Muscle layer of duodenum (tissue), 2 donors: ENCODE data around the gene RFPL1.
"Not testable (repeated sequence)": the region's sequence is repeated elsewhere in the genome, so short reads cannot be mapped to it uniquely, and the experiment has no call there.

ENCODE experiments used
- H3K27ac ChIP-seq: one replicate; pipeline ENCODE4 v1.7.0; 2013; ENCODE audit warnings: mild to moderate bottlenecking, low read length
- H3K27me3 ChIP-seq: one replicate; pipeline ENCODE4 v1.7.0; 2013; ENCODE audit warnings: low read depth, mild to moderate bottlenecking, control low read depth, low read length
- H3K36me3 ChIP-seq, 2 donors: one replicate each; pipeline ENCODE4 v1.7.0; 2013; ENCODE audit warnings: low read length in 2 of 2, control low read depth in 1 of 2, mild to moderate bottlenecking in 1 of 2; ENCODE audit not compliant: insufficient read depth in 2 of 2, control insufficient read depth in 1 of 2
- H3K4me1 ChIP-seq, 2 donors: one replicate each; pipeline ENCODE4 v1.7.0; 2013; ENCODE audit warnings: low read length in 2 of 2, mild to moderate bottlenecking in 2 of 2, control low read depth in 1 of 2, moderate library complexity in 1 of 2; ENCODE audit not compliant: insufficient read depth in 2 of 2, control insufficient read depth in 1 of 2
- H3K4me3 ChIP-seq, 2 donors: one replicate each; pipeline ENCODE4 v1.7.0; 2013; ENCODE audit warnings: low read length in 2 of 2, low read depth in 1 of 2, mild to moderate bottlenecking in 1 of 2
- H3K9me3 ChIP-seq, 2 donors: one replicate each; pipeline ENCODE4 v1.7.0; 2013; ENCODE audit warnings: low read length in 2 of 2, control low read depth in 1 of 2, mild to moderate bottlenecking in 1 of 2; ENCODE audit not compliant: control insufficient read depth in 1 of 2
- donor health status: healthy.

The RFPL1 gene

DNA sequence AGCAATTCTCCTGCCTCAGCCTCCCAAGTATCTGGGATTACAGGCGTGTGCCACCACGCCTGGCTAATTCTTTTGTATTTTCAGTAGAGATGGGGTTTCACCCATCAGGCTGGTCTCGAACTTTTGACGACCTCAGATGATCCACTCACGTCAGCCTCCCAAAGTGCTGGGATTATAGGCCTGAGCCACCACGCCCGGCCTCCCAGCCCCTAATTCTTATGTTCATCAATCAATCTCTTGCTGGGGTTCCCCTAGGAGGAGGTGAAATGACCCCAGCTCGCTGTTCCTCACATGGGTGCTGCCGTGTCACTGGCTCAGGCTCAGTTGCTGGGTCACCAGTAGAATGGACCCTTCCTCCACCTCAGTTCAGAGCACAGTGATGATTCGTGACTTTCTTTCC is at the start of gene RFPL1:
RFPL1 (plus strand) TSS at position 301 of the 400 bp plus-strand sequence.
- H3K36me3 ChIP-seq, H3K9me3 ChIP-seq, H3K27ac ChIP-seq, H3K4me3 ChIP-seq, H3K4me1 ChIP-seq, H3K27me3 ChIP-seq: not testable (repeated sequence)

DNA sequence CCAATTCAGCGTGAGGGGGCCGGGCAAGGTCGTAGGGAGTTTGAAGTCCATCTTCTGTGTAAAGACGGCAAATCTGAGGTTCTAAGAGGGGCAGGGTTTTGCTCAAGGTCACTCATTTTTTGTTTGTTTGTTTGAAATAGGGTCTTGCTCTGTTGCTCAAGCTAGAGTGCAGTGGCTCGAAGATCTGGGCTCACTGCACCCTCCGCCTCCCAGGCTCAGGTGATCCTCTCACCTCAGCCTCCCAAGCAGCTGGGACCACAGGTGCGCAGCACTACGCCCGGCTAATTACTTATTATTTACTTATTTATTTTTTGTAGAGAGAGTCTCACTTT is 49.7 kb upstream of the RFPL1 start:
- peaks cover 4 to 9% of the 10 kb centered on the region in 2 donors for H3K36me3 ChIP-seq
- H3K9me3 ChIP-seq: no peaks in the 10 kb centered on the region
- H3K4me3 ChIP-seq: peak overlapping the region; percentile 67 to 82
- H3K27me3 ChIP-seq: no peaks in the 10 kb centered on the region
- H3K4me1 ChIP-seq: peaks cover 11% of the 10 kb centered on the region in 2 donors
- peak overlapping the region; percentile 67 for H3K27ac ChIP-seq

DNA sequence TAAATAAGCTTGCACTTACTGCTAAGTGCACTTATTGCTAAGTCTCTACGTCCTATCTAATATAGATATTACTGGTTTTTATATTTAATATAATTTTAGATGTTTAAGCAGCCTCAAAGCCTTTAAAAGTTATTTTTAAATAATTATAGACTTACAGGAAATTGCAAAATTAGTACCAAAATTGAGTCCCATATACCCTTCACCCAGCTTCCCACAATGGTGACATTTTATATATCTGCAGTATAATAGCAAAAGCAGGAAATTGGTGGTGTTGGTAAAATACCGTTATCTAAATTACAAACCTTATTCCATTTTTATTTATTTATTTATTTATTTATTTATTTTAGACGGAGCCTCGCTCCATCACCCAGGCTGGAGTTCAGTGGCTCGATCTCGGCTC is 48.1 kb upstream of the RFPL1 start:
- Histone ChIP-seq H3K27me3 (no peaks in the 10 kb centered on the region), H3K9me3 (no peaks in the 10 kb centered on the region), H3K4me1 (peaks cover 11% of the 10 kb centered on the region in 2 donors), H3K27ac (no peak overlapping the region), H3K4me3 (no peak overlapping the region), H3K36me3 (peaks cover 0 to 5% of the 10 kb centered on the region in 2 donors)

DNA sequence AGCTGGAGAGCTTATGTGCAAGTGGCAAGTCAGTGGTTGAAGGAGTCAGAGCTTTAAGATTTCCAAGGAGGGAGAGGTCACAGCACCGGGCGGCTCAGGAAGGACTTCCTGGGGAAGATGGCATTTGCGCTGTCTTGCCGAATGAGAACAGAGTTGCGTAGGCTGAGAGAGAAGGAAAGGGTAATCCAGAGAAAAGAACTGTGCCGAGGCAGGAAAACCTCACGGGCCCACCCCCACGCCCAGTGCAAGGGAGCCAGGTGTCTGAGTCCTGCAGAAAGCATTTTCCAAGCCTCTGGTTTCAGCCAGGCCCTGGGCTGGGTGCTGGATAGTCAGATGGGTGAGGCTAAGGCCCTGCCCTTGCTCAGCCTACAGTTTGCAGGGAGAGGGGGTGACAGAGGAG is 46.8 kb upstream of the RFPL1 start:
- peaks cover 0 to 4% of the 10 kb centered on the region in 2 donors for H3K36me3 ChIP-seq
- no peak overlapping the region for H3K4me3 ChIP-seq
- H3K4me1 ChIP-seq: peaks cover 5 to 11% of the 10 kb centered on the region in 2 donors
- no peak overlapping the region for H3K27ac ChIP-seq
- no peaks in the 10 kb centered on the region for H3K27me3 ChIP-seq
- no peaks in the 10 kb centered on the region for H3K9me3 ChIP-seq

DNA sequence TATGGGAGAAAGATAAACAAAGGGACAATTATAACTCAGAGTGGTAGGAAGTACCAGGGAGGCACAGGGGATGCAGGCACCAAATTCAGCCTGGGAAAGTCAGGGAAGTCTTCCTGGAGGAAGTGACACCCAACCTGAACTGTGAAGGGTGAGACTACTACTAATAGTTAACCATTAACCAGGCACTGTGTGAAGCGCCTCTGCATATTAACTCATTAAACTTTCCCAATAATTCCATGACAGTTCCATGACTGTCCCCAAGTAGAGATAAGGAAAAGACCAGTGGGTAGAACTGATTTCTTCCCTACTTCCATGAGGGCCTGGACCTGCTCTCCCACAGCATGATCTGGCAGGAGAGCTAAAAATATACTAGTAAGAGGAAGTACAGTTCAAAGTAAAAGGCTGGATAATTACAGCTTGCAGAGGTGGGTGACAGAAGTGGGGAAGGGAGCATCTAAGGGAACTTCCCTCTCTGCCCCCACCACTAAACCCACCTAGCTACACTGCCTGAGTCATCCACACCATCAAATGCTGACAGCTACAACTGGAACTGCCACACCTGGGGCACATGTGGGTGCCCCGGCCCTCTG is 45.3 kb upstream of the RFPL1 start:
- no peaks in the 10 kb centered on the region for H3K9me3 ChIP-seq
- H3K36me3 ChIP-seq: no peaks in the 10 kb centered on the region
- H3K27ac ChIP-seq: no peak overlapping the region
- H3K4me1 ChIP-seq: peaks cover 0 to 4% of the 10 kb centered on the region in 2 donors
- no peak overlapping the region for H3K4me3 ChIP-seq
- no peaks in the 10 kb centered on the region for H3K27me3 ChIP-seq

DNA sequence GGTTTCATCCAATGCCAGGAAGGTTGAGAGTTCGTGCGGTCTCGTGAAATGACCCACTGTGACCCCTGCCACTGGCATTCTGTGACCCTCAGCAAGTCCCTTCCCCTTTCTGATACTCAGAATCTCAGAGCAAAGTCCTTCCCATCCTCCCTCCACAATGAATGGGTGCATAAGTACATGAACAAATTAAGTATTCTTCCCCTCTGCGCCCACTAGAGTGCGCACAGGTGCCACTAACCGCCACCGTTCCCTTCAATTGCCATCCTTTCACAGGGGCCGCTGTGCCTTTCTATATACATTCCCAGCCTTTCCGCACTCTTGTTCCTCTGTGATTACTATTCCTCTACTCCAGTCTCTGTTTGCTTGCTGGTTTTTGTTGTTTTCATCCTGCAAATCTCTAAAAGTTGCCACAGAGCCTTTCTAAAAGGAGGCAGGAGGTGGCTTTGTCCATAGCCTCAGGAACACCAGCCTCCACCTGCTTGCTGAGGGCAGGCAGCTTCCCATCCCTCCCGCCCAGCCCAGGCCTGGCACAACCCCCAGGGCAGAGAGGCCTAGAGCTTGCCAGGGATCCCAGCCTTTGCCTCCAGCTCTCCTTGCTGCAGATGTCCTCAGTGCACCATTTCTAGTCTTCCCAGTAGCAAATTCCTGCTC is 43.3 kb upstream of the RFPL1 start:
- Histone ChIP-seq H3K4me1 (no peaks in the 10 kb centered on the region), H3K4me3 (no peak overlapping the region), H3K36me3 (no peaks in the 10 kb centered on the region), H3K9me3 (no peaks in the 10 kb centered on the region), H3K27me3 (no peaks in the 10 kb centered on the region), H3K27ac (no peak overlapping the region)

DNA sequence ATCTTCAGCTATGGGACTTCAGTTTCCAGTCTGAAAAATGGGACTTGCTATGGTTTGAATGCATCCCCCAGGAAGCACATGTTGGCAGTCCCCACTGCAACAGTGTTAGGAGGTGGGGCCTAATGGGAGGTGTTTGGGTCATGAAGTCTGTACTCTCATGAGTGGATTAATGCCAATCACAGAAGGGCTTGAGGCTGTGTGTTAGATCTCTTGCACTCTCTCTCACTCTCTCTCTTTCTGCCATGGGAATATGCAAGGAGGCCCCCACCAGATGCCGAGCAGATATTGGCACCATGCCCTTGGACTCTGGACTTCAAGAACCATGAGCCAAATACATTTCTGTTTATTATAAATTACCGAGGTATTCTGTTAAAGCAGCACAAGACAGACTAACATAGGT is 42.3 kb upstream of the RFPL1 start:
- H3K27ac ChIP-seq: no peak overlapping the region
- H3K36me3 ChIP-seq: no peaks in the 10 kb centered on the region
- H3K4me3 ChIP-seq: no peak overlapping the region
- H3K27me3 ChIP-seq: no peaks in the 10 kb centered on the region
- H3K9me3 ChIP-seq: no peaks in the 10 kb centered on the region
- H3K4me1 ChIP-seq: no peaks in the 10 kb centered on the region

DNA sequence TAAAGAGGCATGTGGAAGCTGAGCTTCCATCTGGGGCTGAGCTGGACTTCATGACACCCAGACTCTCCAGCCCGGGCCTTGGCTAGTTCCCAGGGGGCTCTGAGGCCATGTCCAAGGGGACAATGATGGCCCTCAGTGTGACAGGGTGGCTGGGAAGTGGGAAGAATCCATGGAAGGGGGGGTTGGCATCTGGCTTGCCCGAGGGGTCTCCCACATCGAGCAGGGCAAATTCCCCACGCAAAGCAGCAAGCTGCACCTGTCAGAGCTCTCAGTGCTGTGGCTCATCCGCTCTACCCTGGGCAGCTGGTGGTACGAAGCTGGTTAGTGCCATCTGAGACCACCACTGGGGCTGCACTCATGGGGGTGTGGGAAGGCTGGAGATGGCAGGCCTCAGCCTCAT is 40.6 kb upstream of the RFPL1 start:
- no peaks in the 10 kb centered on the region for H3K27me3 ChIP-seq
- H3K36me3 ChIP-seq: no peaks in the 10 kb centered on the region
- no peak overlapping the region for H3K4me3 ChIP-seq
- no peak overlapping the region for H3K27ac ChIP-seq
- no peaks in the 10 kb centered on the region for H3K4me1 ChIP-seq
- H3K9me3 ChIP-seq: no peaks in the 10 kb centered on the region

DNA sequence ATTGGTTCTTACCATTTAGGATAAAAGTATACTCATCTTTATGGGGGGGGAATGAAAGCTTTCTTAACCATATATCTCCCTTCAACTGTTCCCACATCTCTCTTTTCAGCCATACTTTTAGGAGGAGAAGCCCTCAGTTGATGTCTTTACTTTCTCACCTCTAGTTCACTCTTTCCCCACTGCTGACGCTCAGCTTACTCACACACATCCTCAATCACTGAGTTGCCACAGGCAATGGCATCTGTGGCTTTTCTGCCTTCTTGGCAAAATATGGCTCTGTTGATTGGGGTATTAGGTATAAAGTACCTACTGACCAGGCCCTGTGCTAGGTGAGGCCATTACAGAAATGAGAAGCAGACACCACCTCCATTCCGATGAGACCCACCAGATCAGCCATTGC is 37.8 kb upstream of the RFPL1 start:
- H3K4me3 ChIP-seq: no peak overlapping the region
- no peaks in the 10 kb centered on the region for H3K9me3 ChIP-seq
- no peaks in the 10 kb centered on the region for H3K36me3 ChIP-seq
- no peaks in the 10 kb centered on the region for H3K27me3 ChIP-seq
- H3K27ac ChIP-seq: no peak overlapping the region
- no peaks in the 10 kb centered on the region for H3K4me1 ChIP-seq

DNA sequence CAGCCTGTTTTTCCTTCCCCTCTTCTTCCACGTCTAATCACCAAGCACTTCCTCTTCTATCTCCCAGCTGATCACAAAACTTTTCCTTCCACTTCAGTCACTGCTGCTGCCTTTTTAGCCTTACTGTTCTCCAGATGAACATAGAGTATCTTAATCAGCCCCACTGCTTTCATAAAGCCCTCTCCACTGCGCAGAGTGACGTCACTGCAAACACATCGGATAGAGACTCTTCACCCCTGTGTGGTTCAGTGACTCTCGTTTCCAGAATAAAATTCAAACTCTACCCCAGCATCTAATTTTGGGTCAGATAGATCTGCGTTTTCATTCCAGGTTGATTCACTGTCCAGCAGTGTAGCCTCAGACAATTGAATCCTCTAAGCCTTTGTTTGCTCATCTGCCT is 36.8 kb upstream of the RFPL1 start:
- not testable (repeated sequence) for H3K9me3 ChIP-seq, H3K27me3 ChIP-seq, H3K4me3 ChIP-seq, H3K4me1 ChIP-seq, H3K27ac ChIP-seq, H3K36me3 ChIP-seq

DNA sequence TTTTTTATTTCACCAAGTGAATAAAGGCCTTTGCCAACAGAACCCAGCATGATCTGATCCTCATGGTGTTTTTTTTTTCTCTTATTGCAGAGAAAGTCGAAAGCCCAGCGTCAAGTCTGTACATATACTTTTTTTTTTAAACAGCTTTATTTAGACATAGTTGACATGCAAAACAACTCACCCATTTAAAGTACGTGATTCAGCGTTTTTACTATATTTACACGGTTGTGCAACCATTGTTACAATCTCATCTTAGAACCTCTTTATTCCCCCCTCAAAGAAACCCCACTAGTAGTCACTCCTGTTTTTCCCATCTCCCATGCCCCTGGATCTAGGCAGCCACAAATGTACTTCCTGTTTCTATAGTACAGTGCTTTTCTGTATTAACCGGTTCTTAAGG is 29.4 kb upstream of the RFPL1 start:
- no peak overlapping the region for H3K4me3 ChIP-seq

DNA sequence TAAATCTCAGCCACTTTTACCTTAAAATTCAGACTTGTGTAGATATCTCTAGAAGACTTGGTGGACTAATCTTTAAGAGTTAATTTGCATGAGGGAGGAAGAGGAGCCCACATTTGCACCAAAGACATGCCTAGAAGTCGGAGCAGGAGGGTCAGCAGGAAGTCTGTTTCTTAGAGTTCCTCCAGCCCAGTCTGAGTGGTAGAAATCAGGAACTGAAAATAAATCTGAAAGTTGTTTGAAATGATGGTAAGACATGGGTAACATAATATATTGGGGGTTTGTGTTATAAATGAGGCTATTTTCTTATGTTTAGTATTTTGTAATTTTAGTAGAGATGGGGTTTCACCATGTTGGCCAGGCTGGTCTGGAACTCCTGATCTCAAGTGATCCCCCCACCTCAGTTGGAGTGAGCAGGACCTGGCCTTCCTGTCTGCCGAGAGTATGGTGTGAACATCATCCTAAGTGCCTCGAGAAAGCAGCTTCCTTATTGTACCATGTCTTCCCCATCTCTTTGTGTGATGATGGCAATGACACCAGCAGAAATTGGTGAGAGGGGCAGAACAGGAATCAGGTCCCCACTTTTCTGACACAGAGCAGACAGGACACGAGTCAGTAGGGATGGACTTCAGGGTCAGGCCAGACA is 26.7 kb upstream of the RFPL1 start:
- not testable (repeated sequence) for H3K27ac ChIP-seq, H3K36me3 ChIP-seq, H3K9me3 ChIP-seq, H3K4me1 ChIP-seq, H3K27me3 ChIP-seq, H3K4me3 ChIP-seq

More for the DNA sequence above, 29.4 kb upstream of the RFPL1 start:
- no peaks in the 10 kb centered on the region for H3K4me1 ChIP-seq
- no peaks in the 10 kb centered on the region for H3K36me3 ChIP-seq
- no peaks in the 10 kb centered on the region for H3K27me3 ChIP-seq
- H3K9me3 ChIP-seq: no peaks in the 10 kb centered on the region
- no peak overlapping the region for H3K27ac ChIP-seq
